T-cell (primary cell): ENCODE results near the gene PUDP. TPM values are rescaled to one million over a fixed set of nuclear protein-coding genes. Genes with fewer than 3 reads are reported as not detected.

Experiments
- ATAC-seq, 4 experiments: fragments of 200-7000 bp in 3 of 4; fragments of 150-1000 bp in 1 of 4; cut with Tn5 transposase; replicated peaks in 1 of 4; 1 replicate in 3 of 4; 2 replicates in 1 of 4; pipeline ENCODE4 v1.10.0; 2021; ENCODE audit warnings: moderate library complexity in 3 of 4, mild to moderate bottlenecking in 2 of 4, moderate number of reproducible peaks in 1 of 4
- CTCF ChIA-PET, 2 donors: fragments of 300-600 bp; sonication (Branson Sonifier 250); formaldehyde crosslinking; loops; one replicate each; lab custom pipeline; 2022; ENCODE audit warnings: antibody characterized with exemption in 2 of 2; lab: Charles Lee
- POLR2A ChIA-PET, 2 donors: fragments of 300-600 bp; sonication (Branson Sonifier 250); formaldehyde crosslinking; loops; one replicate each; lab custom pipeline; 2022; ENCODE audit warnings: antibody characterized with exemption in 2 of 2; lab: Charles Lee
- DNase-seq, 35 experiments: peaks; one replicate each; pipeline versions ENCODE4 v3.0.0 to v3.0.0-alpha.2; 2013 to 2023
- H3K27ac ChIP-seq: one replicate; pipeline ENCODE4 v1.5.1; 2013; ENCODE audit warnings: low read length
- H3K27me3 ChIP-seq, 2 experiments: replicated peaks in 1 of 2; 1 replicate in 1 of 2; 2 replicates in 1 of 2; pipeline versions ENCODE4 v1.6.1 to v1.7.0; 2013; ENCODE audit warnings: low read length in 1 of 2, mixed read lengths in 1 of 2; ENCODE audit not compliant: control insufficient read depth in 2 of 2, insufficient read depth in 2 of 2; ENCODE audit errors: extremely low read depth in 1 of 2
- H3K36me3 ChIP-seq, 2 donors: 1 replicate in 1 of 2; 2 replicates in 1 of 2; pipeline versions ENCODE4 v1.6.1 to v1.7.0; 2013; ENCODE audit warnings: low read length in 1 of 2; ENCODE audit not compliant: control insufficient read depth in 2 of 2, insufficient read depth in 1 of 2; ENCODE audit errors: extremely low read depth in 1 of 2
- H3K4me1 ChIP-seq, 2 experiments: 1 replicate in 1 of 2; 2 replicates in 1 of 2; pipeline versions ENCODE4 v1.6.1 to v1.7.0; 2013; ENCODE audit warnings: low read length in 2 of 2, mixed read lengths in 1 of 2; ENCODE audit not compliant: insufficient read depth in 2 of 2, control insufficient read depth in 1 of 2; ENCODE audit errors: extremely low read depth in 1 of 2
- H3K4me3 ChIP-seq, 2 donors: 1 replicate in 1 of 2; 2 replicates in 1 of 2; pipeline versions ENCODE4 v1.5.1 to v1.7.0; 2013; ENCODE audit warnings: mild to moderate bottlenecking in 2 of 2, low read length in 1 of 2, moderate library complexity in 1 of 2; ENCODE audit not compliant: control insufficient read depth in 1 of 2; ENCODE audit errors: extremely low read depth in 1 of 2
- H3K9me3 ChIP-seq: 2 replicates; pipeline ENCODE4 v1.7.0; 2013
- H3K27ac Mint-ChIP-seq, 2 donors: one replicate each; pipeline ENCODE4 v1.8.0; 2020 to 2021; ENCODE audit warnings: mild to moderate bottlenecking in 2 of 2, mixed read lengths in 2 of 2
- H3K27me3 Mint-ChIP-seq, 2 donors: one replicate each; pipeline ENCODE4 v1.8.0; 2021 to 2022; ENCODE audit warnings: mixed read lengths in 2 of 2
- H3K36me3 Mint-ChIP-seq: one replicate; pipeline ENCODE4 v1.8.0; 2021; ENCODE audit warnings: mixed read lengths
- H3K4me1 Mint-ChIP-seq, 3 donors: one replicate each; pipeline ENCODE4 v1.8.0; 2020 to 2022; ENCODE audit warnings: mixed read lengths in 3 of 3, mild to moderate bottlenecking in 1 of 3
- H3K4me3 Mint-ChIP-seq, 3 donors: one replicate each; pipeline ENCODE4 v1.8.0; 2020 to 2022; ENCODE audit warnings: mild to moderate bottlenecking in 3 of 3, mixed read lengths in 3 of 3, moderate library complexity in 3 of 3
- H3K9me3 Mint-ChIP-seq, 3 donors: one replicate each; pipeline ENCODE4 v1.8.0; 2020 to 2022; ENCODE audit warnings: mixed read lengths in 3 of 3
- WGBS: methylation state at CpG from one replicate; pipeline ENCODE4 v1.1.5; 2013; ENCODE audit warnings: missing lambda C conversion rate; ENCODE audit not compliant: insufficient coverage; 5-methylcytosine and 5-hydroxymethylcytosine counted together
- total RNA-seq, 35 experiments: library from RNA in 6 of 35; stranded (reverse) in 6 of 35; fragments of 120-200 nt in 1 of 35; gene quantifications; one replicate each; pipeline versions ENCODE4 v1.2.1 to v1.2.4 and lab custom pipeline; 2013 to 2026

The PUDP gene
- total RNA-seq, 5 donors from 2014 or later (not counting 1 experiment from before 2014, with no cell fraction given), result 9.7 to 15.0 (median 10.1) TPM

DNA sequence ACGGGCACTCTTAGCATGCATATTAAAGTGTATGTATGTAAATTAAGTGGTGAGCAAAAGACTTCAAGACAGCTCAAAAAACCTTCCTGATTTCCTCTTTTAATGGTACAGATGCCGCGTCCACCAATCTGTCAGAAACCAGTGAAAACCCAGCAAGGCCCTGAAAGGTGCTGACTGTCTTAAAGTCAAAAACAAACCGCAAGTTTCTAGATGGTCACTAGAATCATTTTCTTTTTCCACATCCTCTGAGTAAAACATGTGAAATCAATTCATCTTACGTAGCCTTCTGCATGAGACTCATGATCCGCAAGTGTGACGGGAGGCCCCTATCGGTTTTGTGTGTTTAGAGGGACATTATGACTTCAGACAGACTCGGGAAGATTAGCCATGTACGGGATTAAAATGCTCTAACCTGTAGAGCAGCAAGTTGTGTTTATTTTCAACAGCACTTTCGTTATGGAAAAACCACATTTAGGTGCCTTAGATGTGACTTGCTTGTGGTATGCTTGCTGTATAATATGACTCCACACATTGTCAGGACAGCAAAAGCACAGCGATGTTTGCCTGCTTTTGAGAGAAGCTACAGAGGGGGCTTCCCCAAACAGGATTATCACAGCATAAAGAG, 88.6 kb downstream of the PUDP start:
- DNase-seq, result peak in 1 of 35 experiments; percentile 7
- 40% methylated on average over 2 of the region's 12 CpGs for WGBS
- H3K36me3 Mint-ChIP-seq, result peaks cover 21% of the 10 kb centered on the region

DNA sequence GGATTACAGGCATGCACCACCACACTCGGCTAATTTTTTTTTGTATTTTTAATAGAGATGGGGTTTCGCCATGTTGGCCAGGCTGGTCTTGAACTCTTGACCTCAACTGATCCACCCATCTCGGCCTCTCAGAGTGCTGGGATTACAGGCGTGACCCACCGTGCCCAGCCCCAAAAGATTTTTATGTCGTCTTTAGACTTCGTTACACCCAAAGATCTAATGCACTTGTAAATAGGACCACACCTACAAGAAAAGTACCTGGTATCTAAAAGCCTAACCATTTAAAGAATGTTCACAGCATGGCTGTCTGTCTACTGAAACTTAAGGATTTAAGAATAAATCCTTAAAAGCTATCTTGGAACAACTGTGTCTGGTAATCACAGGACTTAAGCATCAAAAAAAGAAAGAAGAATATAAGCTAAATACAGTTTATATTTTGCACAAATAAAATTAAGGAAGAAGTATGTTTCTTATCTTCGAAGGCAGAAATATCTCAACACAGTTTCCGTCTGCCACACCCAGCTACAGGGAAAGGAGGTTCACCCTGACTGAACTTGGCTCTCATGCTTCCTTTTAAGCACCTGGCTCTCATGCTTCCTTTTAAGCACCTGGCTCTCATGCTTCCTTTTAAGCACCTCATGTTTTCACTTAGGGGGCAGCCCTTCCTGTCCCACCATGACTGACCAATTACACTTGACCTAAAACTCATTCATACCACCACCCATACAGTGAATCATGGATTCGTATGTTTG, 92.4 kb downstream of the PUDP start:
- ChIA-PET POLR2A (no interaction called here), CTCF (no interaction called here)
- ATAC-seq (peak in 3 of 4 experiments; percentile 24 to 69 (median 26)), DNase-seq (peak in 1 of 35 experiments; percentile 3)
- peaks cover 7 to 28% of the 10 kb centered on the region in 2 experiments for H3K4me1 ChIP-seq
- Mint-ChIP-seq H3K27ac (peak overlapping the region in 1 of 2 donors; percentile 59), H3K36me3 (peaks cover 29% of the 10 kb centered on the region), H3K27me3 (no peaks in the 10 kb centered on the region), H3K4me3 (peak overlapping the region in 1 of 3 donors; percentile 28), H3K9me3 (no peaks in the 10 kb centered on the region), H3K4me1 (peaks cover 32 to 46% (median 35%) of the 10 kb centered on the region in 3 donors)
- no peaks in the 10 kb centered on the region for H3K27me3 ChIP-seq
- peaks cover 0 to 5% of the 10 kb centered on the region in 2 donors for H3K36me3 ChIP-seq
- no peaks in the 10 kb centered on the region for H3K9me3 ChIP-seq
- WGBS, result no CpG with 5 or more reads among the region's 10 CpGs
- no peak overlapping the region for H3K27ac ChIP-seq
- H3K4me3 ChIP-seq, result no peak overlapping the region

More for the DNA sequence above, 88.6 kb downstream of the PUDP start:
- Mint-ChIP-seq H3K27ac (peak overlapping the region; percentile 11 to 17), H3K4me3 (peak overlapping the region in 1 of 3 donors; percentile 31), H3K4me1 (peaks cover 45 to 71% (median 58%) of the 10 kb centered on the region in 3 donors), H3K9me3 (no peaks in the 10 kb centered on the region), H3K27me3 (no peaks in the 10 kb centered on the region)
- peaks cover 0 to 5% of the 10 kb centered on the region in 2 donors for H3K36me3 ChIP-seq
- no peak overlapping the region for H3K27ac ChIP-seq
- no peaks in the 10 kb centered on the region for H3K9me3 ChIP-seq
- ATAC-seq, result peak in 1 of 4 experiments; percentile 80
- no peak overlapping the region for H3K4me3 ChIP-seq
- no peaks in the 10 kb centered on the region for H3K27me3 ChIP-seq
- CTCF ChIA-PET, result no interaction called here
- peaks cover 9 to 37% of the 10 kb centered on the region in 2 experiments for H3K4me1 ChIP-seq
- POLR2A ChIA-PET, result no interaction called here

DNA sequence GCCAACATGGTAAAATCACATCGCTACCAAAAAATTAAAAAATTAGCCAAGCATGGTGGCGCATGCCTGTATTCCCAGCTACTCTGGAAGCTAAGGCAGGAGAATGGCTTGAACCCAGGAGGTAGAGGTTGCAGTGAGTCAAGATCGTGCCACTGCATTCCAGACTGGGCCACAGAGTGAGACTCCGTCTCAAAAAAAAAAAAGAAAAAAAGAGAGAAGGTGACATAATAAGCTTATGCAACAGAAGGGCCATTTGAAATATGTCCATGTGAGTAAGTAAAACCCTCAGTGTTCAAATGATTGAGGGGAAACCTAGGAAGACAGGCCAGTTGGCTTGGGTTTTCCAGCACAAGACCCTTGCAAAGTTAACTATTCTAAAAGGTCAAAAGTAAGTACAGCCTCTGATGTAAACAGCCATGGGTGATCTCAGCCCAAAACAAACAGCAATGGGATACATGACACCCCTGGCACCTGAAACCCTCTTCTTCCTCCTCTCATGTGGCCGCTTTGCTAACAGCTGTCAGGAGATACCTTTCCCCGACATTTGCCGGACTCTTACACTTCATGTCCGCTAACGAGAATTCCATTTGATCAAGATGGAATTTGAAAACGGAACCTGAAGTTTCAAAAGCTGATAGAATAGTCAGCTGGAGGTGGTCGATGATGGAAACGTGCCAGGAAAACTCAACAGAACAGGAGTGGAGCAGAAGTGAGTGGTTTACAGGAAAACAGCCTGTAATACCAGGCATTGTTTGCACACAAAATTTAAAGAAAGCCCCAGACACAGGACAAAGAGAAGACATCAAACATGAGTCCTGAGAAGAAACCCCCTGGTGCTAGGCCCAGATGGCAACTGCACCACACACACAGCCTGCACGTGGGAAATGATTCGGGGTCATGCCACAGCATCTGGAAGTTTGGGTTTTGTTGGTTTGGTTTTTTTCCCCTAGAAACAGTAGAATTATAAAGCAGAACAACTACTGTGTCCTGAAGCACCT, 93.4 kb downstream of the PUDP start:
- H3K27me3 ChIP-seq, result no peaks in the 10 kb centered on the region
- WGBS, result 100% methylated on average over 3 of the region's 14 CpGs

GRCh38 chrX:7052541-7052940, 95.4 kb downstream of the PUDP start:
- Histone ChIP-seq H3K4me3 (no peak overlapping the region), H3K4me1 (peaks cover 3 to 20% of the 10 kb centered on the region in 2 experiments), H3K27me3 (no peaks in the 10 kb centered on the region), H3K27ac (no peak overlapping the region), H3K36me3 (peaks cover 2 to 5% of the 10 kb centered on the region in 2 donors), H3K9me3 (no peaks in the 10 kb centered on the region)
- Mint-ChIP-seq H3K27ac (no peak overlapping the region), H3K4me3 (no peak overlapping the region), H3K9me3 (no peaks in the 10 kb centered on the region), H3K36me3 (peaks cover 38% of the 10 kb centered on the region), H3K4me1 (peaks cover 16 to 27% (median 20%) of the 10 kb centered on the region in 3 donors), H3K27me3 (no peaks in the 10 kb centered on the region)
- ATAC-seq (no peak), DNase-seq (no peak)
- no CpG with 5 or more reads among the region's 6 CpGs for WGBS
- ChIA-PET CTCF (no interaction called here), POLR2A (no interaction called here)

More for the DNA sequence above, 93.4 kb downstream of the PUDP start:
- Mint-ChIP-seq H3K27ac (peak overlapping the region in 1 of 2 donors; percentile 62), H3K4me1 (peaks cover 26 to 46% (median 28%) of the 10 kb centered on the region in 3 donors), H3K36me3 (peaks cover 38% of the 10 kb centered on the region), H3K27me3 (no peaks in the 10 kb centered on the region), H3K4me3 (no peak overlapping the region), H3K9me3 (no peaks in the 10 kb centered on the region)
- Histone ChIP-seq H3K27ac (no peak overlapping the region), H3K9me3 (no peaks in the 10 kb centered on the region), H3K4me1 (peaks cover 3 to 28% of the 10 kb centered on the region in 2 experiments), H3K36me3 (peaks cover 2 to 5% of the 10 kb centered on the region in 2 donors), H3K4me3 (no peak overlapping the region)
- ChIA-PET POLR2A (no interaction called here), CTCF (no interaction called here)
- DNase-seq, result no peak
- no peak for ATAC-seq

GRCh38 chrX:7050271-7050670, 97.7 kb downstream of the PUDP start:
- Mint-ChIP-seq H3K9me3 (no peaks in the 10 kb centered on the region), H3K27ac (no peak overlapping the region), H3K27me3 (no peaks in the 10 kb centered on the region), H3K4me3 (no peak overlapping the region), H3K4me1 (peaks cover under 1 to 16% (median 8%) of the 10 kb centered on the region in 3 donors), H3K36me3 (peaks cover 35% of the 10 kb centered on the region)
- Histone ChIP-seq H3K27me3 (no peaks in the 10 kb centered on the region), H3K36me3 (peaks cover 0 to 2% of the 10 kb centered on the region in 2 donors), H3K27ac (no peak overlapping the region), H3K9me3 (no peaks in the 10 kb centered on the region), H3K4me3 (no peak overlapping the region), H3K4me1 (peaks cover 0 to 9% of the 10 kb centered on the region in 2 experiments)
- ChIA-PET CTCF (no interaction called here), POLR2A (no interaction called here)
- no peak for DNase-seq
- WGBS, result no CpG with 5 or more reads among the region's 11 CpGs
- no peak for ATAC-seq
